CD4-positive, alpha-beta T cell treated with Interferon gamma for 1 hour (primary cell): Measurements from ENCODE around the gene RTRAF.

Experiments
- DNase-seq: peaks from one replicate; pipeline ENCODE4 v3.0.0-alpha.2; 2020

Gene RTRAF

GRCh38 chr14:52051871-52052270 lies 62.5 kb downstream of the RTRAF start:
- DNase-seq, result no peak

- no peak for DNase-seq
These were observed 63.1 kb downstream of the RTRAF start for GRCh38 chr14:52052288-52052943.

- no peak for DNase-seq
These were observed 63.7 kb downstream of the RTRAF start for GRCh38 chr14:52053044-52053443.

- DNase-seq, result no peak
These were observed 65.3 kb downstream of the RTRAF start for GRCh38 chr14:52054678-52055077.

- no peak for DNase-seq
These were observed 65.8 kb downstream of the RTRAF start for GRCh38 chr14:52055167-52055566.

GRCh38 chr14:52058341-52058740 lies 69.0 kb downstream of the RTRAF start:
- DNase-seq, result no peak

- DNase-seq, result no peak
These were observed 70.3 kb downstream of the RTRAF start for GRCh38 chr14:52059649-52060048.

GRCh38 chr14:52060080-52060479 lies 70.7 kb downstream of the RTRAF start:
- DNase-seq, result no peak
